A172 (cell line): ENCODE measurements around the gene SENP2. TPM values are rescaled to one million over a fixed set of nuclear protein-coding genes. Genes with fewer than 3 reads are reported as not detected.
"Not testable (repeated sequence)": the region's sequence is repeated elsewhere in the genome, so short reads cannot be mapped to it uniquely, and the experiment has no call there.

Experiments
- DNase-seq: peaks from one replicate; pipeline ENCODE4 v3.0.0-alpha.2; 2015; ENCODE audit warnings: low spot score
- total RNA-seq: library from RNA; depleted of rRNA; stranded (reverse); fragments of >200 nt; shearing (Covaris generic); gene quantifications from 2 replicates; pipeline ENCODE4 v1.2.3, GENCODE V29; 2014; rRNA removed

SENP2 gene
- 50.9 and 52.3 TPM in 2 replicates for total RNA-seq

DNA sequence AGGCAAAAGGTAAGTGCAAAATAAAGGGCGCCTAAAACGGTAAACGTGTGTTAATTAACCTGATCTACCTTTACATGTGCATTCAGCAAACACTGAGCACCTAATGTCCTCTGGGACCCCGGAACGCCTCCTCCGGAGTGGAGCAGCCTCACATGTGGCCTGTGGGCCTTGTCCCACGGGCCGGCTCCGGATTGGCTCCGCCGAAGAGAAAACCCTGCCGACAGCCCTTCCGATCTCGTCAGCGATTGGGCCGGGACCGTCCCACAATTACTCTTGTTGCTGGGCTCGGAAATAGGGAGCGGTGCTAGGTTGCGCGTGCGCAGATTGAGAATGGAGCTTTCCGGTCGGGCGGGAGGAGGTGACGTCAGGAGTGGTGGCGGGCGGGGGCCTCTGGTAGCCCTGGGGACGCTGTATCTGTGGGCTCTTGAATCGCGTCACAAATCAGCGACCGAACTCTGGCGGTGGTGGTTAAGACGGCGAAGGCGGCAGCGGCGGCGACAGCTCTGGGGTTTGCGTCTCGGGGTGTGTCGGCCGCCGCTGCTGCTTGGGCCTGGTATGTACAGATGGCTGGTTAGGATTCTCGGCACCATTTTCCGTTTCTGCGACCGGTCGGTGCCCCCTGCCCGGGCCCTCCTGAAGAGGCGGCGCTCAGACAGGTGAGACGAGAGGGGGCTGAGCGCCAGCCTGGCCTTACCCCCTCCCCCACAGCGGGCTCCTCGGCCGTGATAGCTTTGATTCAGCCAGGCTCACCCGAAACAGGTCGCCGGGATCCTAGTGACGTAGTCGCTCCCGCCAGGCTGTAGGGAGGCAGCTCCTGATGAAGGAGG lies at the start of gene SENP2:
TSS of gene SENP2 (plus strand) at position 437 of the 827 bp plus-strand sequence. CDS start at position 556, 119 bp downstream.
- DNase-seq: peak; percentile 99

DNA sequence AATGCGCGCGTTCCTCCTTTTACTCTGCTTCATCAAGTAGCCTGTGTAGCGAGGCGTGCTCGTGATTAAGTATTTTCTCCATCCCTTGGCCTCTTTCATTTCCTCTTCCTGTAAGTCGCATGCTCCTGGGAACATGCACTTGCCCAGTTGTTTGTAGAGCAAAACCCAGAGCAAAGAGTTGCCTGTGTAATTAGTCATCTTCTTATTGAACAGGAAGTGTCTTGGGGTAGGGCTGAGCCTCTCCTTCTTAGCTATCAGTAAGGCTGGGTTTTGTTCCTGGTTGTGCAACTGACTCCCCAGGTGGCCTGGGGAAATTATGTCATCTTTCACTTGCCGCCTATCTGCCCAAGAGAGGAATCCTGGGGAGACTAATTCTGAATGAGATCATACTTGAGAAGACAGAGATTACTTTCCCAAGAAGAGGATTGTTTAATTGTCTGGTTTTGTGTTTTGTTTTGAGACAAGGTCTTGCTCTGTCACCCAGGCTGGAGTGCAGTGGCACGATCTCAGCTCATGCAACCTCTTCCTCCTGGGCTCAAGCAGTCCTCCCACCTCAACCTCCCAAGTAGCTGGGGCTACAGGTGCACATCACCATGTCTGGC lies 48.6 kb upstream of the SENP2 start:
- DNase-seq: peak; percentile 99

DNA sequence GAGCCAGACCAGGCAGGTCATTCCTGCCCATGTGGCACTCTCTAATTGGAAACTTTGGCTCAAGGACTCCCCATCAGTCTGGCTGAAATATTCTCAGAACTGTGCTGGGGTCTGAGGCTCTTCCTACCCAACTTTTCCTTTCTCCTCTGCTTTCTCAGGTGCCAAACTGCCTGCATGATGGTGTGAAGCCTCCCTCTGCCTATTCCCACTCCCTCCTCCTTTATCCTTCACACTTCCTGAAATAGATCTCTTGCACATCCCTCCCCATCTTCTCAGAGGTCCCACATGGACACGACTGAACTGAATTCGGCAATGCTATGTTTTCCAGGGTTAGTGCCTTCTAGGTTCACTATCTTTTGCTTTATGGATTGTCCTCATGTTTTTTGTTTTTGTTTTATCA lies 46.2 kb upstream of the SENP2 start:
- no peak for DNase-seq

DNA sequence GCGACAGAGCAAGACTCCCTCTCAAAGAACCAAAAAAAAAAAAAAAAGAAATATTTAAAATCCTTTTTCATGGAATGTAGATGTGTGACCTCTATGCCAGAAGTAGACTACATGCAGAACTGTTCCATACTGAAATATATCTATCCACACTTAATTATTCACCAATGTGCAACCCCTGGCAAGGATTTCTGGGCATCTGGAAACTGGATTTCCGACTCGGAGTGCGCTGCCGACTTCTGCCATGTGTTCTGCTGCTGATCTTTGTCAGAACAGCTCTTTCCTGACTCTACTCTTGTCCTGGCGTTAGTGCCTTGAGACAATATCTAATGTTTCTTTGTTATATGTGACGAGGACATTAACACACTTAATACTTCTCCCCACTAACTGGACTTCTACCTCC lies 45.4 kb upstream of the SENP2 start:
- no peak for DNase-seq

DNA sequence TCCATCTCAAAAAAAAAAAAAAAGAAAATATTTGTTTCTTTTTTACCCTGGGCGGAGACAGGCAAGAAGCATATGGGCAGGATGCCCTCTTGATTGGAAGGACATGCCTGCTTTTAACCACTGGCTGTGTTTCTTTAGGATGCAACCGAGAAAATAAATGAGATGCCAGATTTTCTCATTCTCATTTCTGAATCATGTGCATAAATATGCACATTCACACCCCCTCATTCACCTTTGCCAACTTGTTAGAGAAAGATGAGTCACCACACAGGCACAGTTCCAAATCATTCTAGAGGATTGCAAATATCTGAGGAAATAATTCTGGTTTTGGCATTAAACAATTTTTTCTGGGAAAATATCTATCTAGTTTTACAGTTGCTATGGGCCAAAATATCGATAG lies 37.0 kb upstream of the SENP2 start:
- peak; percentile 96 for DNase-seq

DNA sequence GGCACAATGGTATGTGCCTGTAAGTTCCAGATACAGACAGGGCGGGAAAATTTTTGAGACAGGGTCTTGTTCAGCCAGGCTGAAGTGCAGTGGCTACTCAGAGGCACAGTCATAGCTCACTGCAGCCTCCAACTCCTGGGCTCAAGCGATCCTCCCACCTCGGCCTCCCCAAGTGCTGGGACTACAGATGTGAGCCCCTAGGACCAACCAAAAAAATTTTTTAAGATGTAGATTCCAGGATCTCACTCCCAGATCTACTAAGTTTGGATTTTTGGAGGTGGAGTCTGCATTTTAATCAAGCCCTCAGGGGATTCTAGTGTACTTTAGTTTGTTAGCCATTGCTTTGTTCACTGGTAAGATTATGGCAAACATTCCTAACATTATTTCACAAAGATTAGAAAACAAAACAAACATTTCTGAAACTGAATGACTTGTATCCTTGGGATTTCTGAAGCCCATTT lies 36.4 kb upstream of the SENP2 start:
- peak; percentile 31 for DNase-seq

DNA sequence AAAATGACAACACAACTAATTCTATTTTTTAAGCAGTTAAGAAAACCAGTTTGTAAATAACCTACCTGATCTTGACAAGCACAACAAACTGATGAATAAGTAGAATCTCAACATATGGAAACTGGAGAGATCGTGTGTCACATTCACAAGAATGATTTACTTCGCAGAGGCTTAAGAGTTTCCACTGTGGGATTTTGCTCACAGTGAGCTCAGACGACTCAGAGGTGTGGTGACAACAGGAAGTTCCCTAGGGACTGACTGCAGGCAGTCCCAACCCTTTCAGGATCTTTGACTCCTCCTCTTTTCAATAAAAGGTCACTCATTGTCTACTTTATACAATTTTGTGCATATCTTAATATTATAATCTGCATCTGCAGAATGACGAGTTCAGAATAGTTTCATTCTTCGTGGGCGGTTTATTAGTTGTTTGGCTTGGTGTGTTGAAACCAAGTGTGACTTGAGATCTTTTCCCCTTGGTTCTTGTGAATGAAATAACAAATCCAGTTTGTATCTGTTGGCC lies 33.7 kb upstream of the SENP2 start, which contains the start of gene LIPH:
TSS of gene LIPH (minus strand) at position 231 of the 520 bp plus-strand sequence. CDS start at position 114, 117 bp downstream.
- peak; percentile 79 for DNase-seq

DNA sequence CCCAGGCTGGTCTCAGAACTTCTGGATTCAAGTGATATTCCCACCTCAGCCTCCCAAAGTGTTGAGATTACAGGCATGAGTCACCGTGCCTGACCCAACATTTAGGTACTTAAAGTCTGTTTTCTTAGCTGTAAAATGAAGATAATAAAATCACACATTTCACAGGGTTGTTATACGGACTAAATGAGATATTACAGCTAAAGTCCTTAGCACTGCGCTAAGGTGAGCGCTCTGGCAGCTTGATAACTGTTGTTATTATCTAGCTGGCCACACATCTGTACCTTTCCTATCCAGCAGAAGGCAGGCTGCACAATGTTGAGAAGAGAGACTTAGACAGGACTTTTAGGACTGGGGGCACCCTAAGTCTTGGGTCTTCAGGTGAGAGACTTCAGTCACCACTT lies 31.0 kb upstream of the SENP2 start:
- peak; percentile 39 for DNase-seq

DNA sequence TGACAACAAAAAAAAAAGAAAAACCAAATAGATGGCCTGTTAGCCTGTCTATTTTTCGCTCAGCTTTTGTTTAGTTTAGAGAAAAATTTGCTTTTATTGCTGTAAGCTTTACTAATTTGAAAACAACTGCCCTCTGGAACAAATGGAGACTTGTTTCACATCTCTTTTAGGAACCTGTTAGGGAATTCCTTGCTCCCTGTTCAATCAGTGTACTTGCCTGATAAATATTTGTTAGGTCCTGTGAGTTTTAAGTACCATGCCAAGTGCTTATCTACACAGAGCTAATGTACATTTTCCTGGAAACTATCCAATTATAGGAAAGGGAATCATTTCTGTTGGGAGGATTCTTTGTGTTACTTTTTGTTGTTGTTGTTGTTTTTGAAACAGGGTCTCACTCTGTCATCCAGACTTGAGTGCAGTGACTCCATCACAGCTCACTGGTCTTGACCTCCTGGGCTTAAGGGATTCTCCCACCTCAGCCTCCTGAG lies 30.2 kb upstream of the SENP2 start:
- DNase-seq: no peak

DNA sequence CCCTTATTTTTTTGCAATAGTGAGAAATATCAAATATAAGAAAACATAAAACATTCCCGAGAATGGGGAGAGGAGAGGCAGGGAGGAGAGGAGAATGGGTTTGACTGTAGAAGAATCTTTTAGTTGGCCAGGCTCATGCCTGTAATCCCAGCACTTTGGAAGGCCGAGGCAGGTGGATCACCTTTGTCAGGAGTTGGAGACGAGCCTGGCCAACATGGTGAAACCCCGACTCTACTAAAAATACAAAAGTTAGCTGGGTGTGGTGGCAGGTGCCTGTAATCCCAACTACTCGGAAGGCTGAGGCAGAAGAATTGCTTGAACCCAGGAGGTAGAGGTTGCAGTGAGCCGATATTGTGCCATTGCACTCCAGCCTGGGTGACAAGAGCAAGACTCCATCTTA lies 29.5 kb upstream of the SENP2 start:
- DNase-seq: not testable (repeated sequence)

DNA sequence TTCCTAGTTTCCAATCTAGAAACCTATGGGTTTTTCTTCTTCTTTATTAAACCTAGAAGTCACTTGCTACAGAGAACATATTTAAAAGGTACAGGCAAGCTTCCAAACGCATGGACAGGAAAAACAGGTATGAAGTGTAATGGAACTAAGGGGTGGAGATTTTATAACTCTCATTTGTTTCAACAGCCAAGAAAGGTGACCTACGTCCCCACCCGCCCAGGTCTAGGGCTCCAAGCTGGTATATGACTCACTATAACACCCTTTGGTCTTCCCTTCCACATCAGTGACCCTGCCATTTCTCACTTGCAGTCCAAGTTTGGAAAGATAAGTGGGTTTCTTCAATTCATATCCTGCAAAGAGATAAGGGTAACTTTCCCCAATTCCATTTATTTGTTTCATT lies 27.7 kb upstream of the SENP2 start:
- no peak for DNase-seq

DNA sequence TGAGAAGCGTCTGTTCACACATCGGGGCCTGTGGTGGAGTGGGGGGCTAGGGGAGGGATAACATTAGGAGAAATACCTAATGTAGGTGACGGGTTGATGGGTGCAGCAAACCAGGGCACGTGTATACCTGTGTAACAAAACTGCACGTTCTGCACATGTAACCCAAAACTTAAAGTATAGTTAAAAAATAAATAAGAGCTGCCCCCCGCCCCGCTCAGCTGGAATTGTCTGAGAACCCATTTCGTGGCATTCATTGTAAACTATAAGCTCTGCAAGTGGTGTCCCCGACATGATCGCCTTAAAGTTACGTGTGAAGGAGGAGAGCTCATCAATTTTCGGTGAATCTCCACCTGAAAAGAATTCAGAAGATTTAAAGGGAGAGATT lies 26.4 kb upstream of the SENP2 start:
- no peak for DNase-seq

DNA sequence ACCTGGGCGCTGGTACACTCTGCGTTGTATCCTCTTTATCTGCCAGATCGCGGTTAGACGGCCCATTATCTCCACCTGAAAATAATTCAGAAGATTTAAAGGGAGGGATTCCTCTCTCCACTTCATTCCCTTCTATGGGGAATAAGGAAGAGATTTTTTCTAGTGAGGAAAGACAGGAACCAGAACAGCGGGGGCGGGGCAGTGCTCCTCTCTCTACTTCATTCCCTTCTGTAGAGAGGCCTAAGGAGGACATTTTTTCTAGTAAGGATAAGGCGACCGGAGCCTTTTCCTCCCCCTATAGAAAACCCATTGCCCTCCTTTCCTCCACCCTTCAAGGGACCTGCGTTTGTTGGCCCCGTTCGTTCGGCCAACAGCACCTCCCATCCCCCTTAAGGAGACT lies 25.4 kb upstream of the SENP2 start:
- DNase-seq: no peak

DNA sequence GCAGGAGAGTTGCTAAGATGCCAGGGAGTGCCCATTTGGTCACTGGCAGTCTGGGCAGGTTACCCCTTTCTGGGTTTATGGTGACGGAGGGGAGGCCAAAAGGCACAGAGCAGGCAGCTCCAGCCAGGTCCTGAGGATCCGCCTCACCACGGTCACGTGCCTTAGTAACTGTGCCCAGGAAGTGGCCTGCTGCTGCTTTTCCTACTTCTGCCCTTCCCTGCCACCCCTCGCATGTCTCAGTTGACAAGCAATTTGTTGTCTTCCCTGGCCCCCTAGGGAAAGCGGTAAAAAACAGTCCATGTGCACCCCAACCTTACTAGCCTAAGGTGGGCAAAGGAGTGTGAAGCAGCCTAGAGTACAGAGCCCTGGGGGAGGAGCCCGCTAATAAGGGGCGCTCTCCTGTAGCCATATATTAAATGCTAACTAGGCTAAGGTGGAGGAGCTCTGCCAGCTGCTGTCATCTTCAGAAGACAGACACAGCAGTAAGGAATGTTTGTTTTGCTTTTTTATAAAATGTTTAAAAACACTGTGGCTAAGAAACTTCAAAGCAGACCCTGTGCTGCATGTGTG lies 24.6 kb upstream of the SENP2 start:
- DNase-seq: no peak

DNA sequence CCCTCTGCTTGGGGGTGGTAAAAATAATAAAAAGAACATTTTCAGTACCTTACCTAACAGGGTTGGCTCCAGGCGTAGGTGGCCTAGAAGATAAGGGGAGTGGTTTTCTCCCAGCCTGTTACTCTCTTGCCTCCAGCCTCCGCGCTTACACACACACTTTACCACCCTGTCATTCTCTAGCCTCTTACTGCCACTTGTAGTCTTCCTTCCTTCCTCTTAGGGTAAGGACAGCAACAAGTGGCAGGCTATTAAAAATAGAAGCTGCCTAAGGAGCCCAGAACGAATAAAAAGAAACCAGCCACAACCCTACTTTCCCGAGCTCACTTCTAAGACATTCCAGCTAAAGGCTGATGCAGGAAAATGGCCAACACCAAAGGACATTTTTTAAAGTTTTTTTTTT lies 24.1 kb upstream of the SENP2 start:
- no peak for DNase-seq

DNA sequence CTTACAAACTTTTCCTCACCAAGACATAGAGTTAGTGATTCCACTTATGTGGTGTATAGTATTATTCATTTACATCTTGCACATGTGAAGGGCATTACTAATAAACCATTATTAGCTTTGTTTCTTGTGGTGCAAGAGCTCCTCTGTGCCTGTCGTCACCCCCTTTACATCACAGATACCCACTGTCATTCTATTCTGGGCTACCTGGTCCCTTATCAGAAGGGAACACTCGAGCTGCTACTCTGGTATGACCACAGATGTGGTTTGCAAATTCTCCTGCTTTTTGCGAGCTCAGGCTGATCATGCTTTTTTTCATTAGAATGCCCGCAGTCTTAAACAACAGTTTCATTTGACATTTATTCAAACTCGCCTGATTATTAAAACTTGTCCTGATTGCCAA lies 13.9 kb upstream of the SENP2 start:
- no peak for DNase-seq

DNA sequence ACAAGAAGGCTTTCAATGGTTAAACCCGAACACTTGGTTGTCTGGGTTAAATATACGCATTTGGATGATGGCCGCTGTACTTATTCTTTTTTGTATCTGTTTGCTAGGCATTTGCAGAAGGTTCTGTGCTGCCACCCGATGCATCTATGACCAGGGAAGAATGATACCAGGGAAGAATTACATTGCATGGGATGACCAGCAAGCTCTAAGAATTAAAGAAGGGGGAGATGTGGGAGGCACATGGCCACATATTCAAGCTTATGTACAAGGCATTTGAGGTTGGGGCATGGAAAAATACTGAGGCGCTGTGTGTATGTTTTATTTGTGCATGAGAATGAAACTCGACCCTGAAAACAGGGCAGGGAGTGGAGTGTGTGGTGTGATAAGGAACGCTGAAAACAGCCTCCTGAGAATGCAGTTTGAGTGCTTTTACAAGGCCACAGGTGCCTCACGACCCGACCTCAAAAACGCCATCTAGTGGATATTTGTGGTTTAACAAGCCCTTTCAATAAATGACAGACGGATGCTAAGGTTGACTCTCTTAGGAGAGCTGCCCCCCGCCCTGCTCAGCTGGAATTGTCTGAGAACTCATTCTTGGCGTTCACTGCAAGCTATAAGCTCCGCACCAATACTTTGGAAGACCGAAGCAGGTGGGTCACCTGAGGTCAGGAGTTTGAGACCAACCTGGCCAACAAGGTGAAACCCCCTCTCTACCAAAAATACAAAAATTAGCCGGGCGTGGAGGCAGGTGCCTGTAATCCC lies 10.8 kb upstream of the SENP2 start:
- DNase-seq: peak; percentile 62

DNA sequence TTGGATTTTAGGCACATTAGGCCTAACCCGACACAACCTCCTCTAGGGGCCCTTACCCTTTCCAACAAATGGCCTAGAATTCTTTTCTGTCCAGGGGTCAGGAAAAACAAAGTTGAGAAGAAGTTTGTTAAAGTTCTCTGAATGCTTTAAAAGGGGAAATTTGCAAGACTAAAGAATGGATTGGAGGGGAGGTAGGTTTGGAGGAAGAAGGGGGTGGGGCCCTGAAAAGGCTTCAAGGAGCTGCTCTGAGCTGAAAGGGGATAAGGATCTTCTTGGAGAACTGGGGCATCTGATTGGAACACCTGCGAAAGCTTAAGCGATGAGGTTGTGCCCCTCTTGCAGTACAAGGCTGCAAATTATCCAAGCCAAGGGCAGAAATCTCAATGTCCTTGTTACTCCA lies 3.9 kb upstream of the SENP2 start:
- DNase-seq: no peak

DNA sequence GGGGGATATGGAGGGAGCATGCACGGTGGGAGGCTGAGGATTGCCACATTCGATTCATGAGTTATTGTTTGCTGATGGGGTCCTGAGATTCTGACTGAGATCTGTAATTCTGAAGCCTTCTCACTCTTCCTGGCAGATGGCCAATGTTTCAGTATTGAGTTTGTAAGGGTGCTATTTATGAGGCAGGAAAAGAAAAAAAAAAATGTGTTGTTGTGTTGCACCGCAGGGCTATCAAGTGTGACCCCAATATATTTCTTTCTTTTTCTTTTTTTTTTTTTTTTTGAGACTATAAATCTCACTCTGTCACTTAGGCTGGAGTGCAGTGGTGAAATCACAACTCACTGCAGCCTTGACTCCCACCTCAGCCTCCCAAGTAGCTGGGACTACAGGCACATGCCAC lies 3.2 kb upstream of the SENP2 start:
- DNase-seq: no peak

DNA sequence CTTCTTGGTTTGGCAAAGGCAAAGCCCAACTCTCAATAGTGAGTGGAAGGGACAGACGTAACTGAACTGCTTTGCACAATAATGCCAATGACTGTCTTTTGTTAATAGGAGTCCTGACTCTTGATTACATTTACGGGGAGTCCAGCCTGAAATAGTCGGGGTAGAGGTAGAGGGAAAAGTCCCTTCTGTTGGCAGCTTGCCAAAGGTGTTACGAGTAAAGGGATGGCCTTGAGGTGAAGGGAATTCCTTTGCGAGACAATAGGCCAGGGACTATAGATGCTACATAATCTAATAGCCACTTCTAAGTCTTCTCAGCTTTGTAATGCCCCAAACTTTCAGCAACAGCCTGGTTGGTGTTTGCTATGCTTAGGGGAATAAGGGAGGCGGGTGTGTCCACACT lies 2.2 kb upstream of the SENP2 start:
- DNase-seq: no peak

DNA sequence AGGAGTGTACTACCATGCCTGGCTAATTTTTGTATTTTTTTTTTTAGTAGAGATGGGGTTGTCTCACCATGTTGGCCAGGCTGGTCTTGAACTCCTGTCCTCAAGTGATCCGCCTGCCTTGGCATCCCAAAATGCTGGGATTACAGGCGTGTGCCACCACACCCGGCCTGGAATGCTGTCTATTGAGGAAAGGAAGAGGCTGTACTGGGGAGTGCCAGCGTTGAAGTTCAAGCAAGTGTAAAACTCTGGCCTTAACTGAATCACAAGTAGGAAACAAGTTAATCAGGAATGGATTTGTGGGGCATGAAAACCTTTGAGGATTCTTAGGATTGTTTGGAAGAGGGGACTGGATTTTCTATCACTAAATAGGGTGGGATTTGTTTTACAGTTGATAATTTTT lies 1.4 kb upstream of the SENP2 start:
- no peak for DNase-seq

DNA sequence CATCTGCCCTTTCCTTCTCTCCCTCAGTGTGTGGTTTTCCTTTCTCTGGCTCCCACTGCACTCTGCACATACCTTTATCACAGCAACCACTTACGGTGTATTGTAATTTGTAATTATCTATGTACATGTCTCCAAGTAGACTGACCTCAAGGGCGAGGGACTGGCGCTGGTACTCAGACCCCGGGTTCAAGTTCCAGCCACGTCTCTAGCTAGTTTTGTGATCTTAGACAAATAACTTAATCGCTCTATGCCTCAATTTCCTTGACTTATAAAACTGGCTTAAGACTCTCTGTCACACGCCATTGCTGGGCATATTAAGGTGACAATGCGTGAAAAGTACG lies 607 bp upstream of the SENP2 start:
- DNase-seq: no peak
